Measurements from ENCODE around the gene C2CD4D.
"Not testable (repeated sequence)": the region's sequence is repeated elsewhere in the genome, so short reads cannot be mapped to it uniquely, and the experiment has no call there.

Gene C2CD4D

DNA sequence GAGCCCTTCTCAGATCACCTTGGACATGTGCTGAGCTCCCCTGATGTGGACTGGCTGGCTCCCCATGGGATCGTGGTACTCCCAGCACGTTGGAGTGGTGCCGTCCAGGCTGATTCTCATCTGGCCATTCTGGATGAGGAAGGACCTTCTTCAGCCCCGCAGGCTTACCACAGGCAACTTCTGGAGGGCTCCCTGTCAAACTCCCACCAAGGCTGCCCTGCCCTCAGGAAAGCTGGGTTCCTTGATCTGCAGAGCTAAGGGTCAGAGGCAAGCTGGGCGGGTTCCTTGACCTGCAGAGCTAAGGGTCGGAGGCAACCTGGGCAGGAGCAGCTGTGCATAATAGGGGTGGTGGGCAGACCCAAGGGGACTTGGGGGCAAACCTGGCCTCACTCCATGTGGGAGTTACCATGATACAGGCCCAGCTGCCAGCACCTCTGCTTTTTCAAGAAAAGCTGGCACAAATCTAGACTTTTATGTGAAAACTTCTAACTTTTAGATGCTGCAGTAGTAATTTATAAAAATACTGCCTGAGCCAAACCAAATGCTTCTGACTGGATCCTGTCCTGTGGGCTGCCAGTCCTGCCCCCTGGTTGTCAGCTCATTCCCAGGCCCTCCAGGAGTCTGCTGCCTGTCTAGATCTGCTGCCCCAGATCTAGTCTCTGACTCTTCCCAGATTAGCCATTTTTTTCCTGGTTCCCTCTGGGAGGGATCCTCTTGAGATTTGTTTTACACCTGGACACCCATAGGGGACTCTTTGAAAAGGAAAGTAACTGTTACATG, 19.5 kb upstream of the C2CD4D start:
- DNase-seq (ENCODE audit: extremely low read depth in 1 of 2, low read depth in 1 of 2), result no peak

DNA sequence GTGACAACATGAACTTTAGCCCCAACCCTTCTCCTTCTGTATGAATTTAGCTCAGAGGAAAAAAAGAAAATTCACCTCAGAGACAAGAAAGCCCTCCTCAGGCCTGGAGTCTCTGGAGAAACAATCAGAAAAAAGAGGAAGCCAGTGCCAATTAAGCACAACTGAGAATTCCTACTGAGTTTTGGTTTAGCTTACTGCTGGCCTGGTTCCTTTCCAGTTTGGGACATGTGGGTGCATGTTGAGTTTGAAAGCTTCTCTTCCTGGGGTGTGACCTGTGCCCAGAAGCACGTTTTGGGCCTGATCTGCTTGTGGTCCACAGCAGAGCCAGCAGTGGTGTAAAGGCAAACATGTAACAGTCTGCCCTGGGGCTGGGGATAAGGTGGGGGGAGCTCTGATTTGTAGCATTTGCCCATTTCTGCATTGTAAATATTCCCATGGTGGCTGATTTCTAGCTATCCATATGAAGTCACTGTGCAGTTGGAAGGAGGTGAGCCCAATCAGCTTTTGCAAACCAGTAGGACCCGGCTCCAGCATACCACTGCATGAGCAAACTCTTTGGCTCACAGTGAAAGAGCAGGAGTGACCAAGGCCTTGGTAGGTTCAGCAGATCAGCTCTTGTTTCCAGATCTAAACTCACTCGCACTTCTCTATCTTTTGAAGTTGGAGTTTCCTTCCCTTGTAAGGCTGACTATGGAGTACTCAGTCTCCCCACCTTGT, 18.6 kb upstream of the C2CD4D start:
- DNase-seq (ENCODE audit: extremely low read depth in 1 of 2, low read depth in 1 of 2), result no peak

DNA sequence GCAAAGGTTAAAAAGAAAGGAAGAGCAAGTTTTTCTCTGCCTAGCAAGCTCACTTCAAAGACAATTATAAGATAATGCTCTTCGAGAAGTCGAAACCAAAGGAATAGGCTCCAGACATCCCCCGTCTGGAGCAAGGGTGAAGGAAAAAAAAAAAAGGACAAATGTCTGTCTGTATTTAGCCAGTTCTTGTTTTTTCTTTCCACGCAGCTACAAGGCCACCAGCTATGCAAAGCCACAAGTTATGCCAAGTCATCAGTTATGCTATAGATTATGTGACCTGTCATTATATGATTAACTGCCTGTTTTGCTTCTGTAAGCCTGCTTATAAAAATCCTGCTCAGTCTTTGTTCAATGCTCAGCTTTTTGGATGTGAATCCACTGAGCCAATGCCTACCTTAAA, 16.3 kb upstream of the C2CD4D start:
- no peak for DNase-seq (ENCODE audit: extremely low read depth in 1 of 2, low read depth in 1 of 2)

DNA sequence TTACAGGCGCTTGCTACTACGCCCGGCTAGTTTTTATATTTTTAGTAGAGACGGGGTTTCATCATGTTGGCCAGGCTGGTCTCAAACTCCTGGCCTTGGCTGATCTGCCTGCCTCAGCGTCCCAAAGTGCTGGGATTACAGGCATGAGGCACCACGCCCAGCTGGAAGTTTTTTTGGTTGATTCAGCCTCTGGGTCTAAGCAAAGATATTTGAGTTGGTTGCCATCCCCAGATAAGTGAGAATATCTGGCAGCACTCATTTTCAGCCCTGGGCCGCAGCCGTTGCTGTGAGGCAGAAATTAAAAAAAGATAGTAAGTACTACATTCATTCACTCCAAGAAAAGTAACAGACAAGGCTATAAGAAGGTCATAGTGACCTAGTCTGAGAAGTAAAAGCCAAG, 15.9 kb upstream of the C2CD4D start:
- DNase-seq (ENCODE audit: extremely low read depth in 1 of 2, low read depth in 1 of 2), result not testable (repeated sequence)

DNA sequence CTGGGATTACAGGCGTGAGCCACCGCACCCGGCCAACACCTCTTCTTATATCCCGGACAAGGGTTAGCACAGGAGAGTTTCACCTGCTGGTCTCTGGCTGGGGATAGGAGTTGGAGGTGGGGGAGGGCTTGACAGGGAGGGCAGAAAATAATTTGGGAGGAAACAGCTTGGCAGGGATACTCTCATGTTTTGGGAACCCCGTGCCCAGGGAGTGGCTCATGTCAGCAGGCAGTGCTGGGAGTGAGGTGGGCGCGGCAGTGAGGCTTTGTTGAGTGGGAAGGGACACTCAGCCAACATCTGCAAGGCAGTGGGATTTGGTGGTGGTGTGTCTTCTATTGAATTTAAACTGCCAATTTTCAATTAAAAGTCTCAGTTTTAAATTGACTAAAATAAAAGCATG, 15.0 kb upstream of the C2CD4D start:
- no peak for DNase-seq (ENCODE audit: extremely low read depth in 1 of 2, low read depth in 1 of 2)

DNA sequence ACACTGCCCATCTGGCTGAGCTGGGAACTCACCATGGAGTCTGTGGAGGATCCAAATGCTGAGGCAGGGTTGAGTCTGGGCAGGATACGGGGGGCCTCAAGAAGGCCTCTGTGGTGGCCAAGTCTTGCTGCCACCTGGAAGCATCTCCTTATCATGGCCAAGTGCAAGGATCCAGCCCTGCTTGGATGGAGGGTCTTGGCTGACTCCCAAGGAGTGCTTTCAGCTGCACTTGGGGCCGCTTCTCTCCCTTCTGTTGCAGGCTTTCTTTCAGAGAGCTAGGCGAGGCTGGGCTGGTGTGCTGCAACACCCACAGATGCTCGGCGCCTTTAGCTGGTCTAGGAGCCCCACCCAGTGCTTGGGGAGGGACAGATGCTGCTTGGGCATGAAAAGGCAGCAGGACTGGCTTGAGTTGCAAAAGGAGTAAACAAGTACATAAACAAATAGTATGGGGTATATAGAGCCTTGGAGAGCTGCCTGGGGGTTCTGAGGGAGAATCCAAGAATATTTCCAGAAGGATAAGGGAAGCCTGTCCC, 13.9 kb upstream of the C2CD4D start, which contains the start of gene THEM5:
THEM5 (minus strand) TSS at position 302 of the 533 bp plus-strand sequence; CDS start at position 155, 147 bp downstream.
- no peak for DNase-seq (ENCODE audit: extremely low read depth in 1 of 2, low read depth in 1 of 2)

DNA sequence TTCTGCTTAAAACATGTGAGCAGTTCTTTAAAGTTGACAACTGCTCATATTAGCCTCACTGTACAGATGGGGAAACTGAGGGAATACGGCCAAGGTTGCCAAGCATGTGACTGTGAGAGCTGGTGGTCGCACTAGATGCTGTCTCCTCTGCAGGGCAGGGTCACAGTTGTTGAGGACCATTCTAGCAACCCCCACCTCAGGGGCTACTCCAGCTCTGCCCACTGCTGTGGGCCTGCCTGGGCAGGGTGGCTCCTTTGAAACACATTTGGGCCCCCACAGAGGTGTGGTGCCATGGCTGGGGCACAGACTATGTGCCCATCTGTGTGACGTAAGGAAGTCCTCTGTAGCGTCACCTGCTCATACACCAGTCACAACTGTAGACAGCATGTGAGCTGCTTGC, 13.1 kb upstream of the C2CD4D start:
- no peak for DNase-seq (ENCODE audit: extremely low read depth in 1 of 2, low read depth in 1 of 2)

DNA sequence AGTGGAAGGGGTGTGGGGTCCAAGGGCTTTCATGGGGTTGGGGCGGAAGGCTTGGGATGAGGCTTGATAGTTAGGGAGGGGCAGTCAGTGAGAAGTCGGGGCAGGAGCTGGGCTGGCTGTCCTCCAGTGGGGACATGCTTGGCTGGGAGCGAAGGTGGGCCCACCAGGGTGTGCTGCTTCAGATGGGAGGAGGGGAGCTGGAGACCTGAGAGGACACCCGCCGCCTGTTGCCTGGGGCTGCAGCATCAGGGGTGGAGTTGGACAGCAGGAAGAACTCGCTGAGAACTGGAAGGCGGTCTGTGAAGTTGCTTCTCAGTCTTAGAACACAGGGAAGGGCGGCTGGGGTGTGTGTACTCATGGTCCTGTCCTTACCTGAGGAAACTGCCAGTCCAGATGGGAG, 12.3 kb upstream of the C2CD4D start:
- no peak for DNase-seq (ENCODE audit: extremely low read depth in 1 of 2, low read depth in 1 of 2)

DNA sequence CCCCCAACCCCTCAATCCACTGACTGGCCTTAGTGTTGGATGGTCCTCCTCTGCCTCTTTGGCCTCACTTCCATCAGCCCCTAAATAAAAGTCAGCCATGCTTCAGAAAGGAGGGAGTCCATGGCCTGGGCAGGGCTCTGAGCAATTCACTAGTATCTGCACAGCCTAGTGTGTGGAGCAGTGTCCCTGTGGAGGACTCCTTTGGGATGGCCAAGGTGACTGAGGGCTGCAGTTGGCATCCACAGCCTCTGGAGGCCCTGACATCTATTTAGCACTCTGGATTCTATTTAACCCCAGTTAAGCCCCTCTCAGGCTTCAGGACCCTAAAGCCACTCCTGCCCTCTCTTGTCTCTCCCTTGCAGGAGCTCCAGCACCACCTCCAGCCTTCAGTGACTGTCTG, 10.3 kb upstream of the C2CD4D start:
- no peak for DNase-seq (ENCODE audit: extremely low read depth in 1 of 2, low read depth in 1 of 2)

DNA sequence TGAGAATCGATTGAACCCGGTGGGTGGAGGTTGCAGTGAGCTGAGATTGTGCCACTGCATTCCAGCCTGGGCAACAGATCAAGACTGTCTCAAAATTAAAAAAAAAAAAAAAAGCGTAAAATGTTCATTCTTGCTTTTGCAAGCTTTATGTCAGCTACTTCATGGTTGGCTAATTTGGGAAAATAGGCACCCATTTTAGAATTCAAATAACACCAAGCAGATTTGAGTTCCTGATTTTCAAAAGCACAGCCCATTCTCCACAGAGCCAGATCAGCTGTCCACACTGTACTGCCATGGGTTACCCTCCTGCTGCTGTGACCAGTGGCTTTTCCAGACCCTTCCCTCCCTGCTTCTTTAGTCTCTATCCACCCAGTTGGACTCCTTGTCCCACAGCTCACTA, 9.5 kb upstream of the C2CD4D start:
- no peak for DNase-seq (ENCODE audit: extremely low read depth in 1 of 2, low read depth in 1 of 2)

DNA sequence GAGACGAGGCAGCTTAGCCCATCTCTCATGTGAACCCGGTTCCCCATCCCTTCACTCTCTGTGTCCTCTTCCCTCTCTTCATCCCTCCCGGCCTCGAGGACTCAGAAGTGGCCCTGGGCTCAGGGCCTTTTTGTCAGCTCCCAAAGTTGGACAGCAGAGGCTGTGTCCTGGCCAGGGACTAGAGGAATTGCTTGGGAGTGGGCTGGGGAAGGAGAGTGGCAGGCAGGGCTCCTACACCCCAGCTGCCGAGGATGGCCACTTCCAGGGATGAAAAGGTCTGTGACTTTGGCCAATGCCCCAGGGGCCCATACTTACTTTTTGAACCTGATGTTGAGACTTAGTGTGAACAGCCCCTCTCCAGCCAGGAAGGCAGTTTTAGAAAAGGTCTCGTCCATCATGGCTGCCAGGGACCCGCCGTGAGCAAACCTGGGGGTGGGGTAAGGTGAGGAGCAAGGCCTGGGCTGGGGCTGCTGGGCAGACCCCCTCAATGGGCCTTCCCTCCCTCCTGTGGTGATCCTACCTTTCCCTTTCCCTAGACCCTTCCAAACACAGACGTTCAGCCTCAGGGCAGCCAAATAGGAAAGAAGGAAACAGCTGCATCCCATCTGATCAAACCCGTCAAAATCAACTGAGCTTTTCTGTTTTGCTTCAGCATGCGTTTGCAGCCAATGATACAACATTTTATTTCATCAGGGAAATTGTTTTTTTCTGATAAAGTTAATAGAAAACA, 8.4 kb upstream of the C2CD4D start:
- DNase-seq (ENCODE audit: extremely low read depth in 1 of 2, low read depth in 1 of 2), result no peak

DNA sequence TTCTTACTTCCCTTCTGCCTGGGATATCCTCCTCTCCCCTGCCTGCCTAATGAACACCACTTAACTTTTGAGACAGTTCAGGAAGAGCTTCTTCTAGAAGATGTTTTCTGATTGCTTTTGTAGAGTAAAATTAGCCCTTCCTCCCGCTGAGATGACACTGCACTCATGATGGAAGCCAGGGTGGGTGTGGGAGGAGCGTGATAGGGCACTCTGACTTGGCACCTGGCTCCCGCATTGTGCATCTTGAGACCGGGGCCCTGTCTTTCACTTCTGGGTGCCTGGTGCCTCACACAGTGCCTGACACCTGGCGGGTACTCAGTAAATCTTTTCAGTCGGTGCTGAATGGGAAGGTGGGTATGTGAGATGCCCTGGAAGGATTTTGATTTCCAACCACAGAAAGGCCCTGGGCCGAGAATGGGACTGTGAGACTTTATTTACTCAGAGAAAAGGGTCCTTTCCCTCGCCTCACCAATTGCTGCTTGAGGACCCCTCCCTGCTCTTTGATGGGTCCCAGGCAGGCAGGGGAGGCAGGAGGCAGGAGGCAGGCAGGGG, 7.1 kb upstream of the C2CD4D start:
- no peak for DNase-seq (ENCODE audit: extremely low read depth in 1 of 2, low read depth in 1 of 2)

DNA sequence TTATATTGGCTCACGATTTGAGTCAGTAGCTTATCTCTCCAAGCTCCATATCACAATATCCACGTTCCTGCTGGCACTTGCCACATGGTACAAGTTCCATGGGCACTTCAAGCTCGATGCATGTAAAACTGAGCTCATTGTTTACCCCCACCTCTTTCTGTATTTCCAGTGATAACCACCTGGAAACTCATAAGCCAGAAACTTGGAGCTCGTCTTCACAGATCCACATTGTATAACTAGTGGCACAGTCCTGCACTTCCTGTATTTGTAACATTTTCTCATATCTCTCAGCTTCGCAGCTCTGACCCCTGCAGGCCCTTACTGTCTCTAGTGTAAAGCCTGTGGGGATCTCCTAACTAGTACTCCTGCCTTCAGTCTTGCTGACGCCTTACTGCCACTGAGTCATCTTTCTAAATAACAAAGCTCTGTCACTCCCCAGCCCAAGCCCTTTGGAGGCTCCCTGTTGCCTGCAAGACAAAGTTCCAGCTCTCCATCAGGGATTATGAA, 6.5 kb upstream of the C2CD4D start:
- DNase-seq (ENCODE audit: extremely low read depth in 1 of 2, low read depth in 1 of 2), result no peak

DNA sequence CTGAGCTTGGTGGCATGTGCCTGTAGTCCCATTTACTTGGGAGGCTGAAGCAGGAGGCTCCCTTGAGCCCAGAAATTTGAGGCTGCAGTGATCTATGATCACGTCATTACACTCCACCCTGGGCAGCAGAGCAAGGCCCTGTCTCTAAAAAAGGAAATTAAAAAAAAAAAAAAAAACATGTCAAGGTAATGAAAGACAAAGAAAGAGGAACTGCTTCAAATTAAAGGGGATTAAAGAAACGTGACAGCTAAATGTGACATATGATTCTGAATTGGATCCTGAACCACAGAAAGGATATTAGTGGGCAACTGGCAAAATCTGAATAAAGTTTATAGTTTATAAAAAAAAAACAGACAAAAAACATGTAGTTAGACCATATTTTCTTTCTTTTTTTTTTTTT, 3.8 kb upstream of the C2CD4D start:
- no peak for DNase-seq (ENCODE audit: extremely low read depth in 1 of 2, low read depth in 1 of 2)

DNA sequence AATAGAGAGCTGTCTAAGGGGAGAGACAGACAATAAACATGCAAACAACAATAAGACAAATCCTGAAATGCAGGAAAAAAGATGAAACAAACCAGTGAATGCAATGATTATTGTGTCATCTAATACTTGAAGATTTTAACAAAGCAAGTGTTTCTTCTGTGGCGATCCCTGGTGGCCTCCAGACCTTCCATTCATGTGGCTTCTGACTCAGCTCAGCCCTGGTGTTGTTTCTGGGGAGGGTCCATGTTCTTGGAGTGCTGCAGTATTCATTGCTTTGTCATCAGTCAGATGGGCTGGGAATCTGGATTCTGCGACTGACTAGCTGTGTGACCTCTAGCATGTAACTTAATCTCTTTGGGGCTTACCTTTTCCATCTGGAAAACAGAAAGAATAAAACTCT, 1.5 kb upstream of the C2CD4D start:
- DNase-seq (ENCODE audit: extremely low read depth in 1 of 2, low read depth in 1 of 2), result no peak

DNA sequence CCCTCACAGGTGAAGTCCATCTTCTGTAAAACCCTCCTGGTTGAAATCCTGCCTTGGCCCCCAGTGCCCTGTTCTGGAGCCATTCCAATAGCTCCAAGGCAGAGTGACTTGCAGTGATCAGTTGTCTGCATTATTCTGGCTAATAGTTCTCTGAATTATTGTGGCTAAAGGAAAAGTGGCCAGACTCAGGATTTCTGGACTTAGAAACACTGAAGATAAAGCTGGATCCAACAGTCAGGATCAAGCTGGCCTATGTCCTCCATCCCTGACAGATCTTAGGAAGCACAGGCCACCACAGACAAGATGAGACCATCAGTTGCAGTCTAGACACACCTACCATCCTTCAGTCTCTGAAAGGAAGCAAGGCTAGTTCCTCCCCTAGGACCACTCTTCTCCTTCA, 801 bp upstream of the C2CD4D start:
- no peak for DNase-seq (ENCODE audit: extremely low read depth in 1 of 2, low read depth in 1 of 2)

DNA sequence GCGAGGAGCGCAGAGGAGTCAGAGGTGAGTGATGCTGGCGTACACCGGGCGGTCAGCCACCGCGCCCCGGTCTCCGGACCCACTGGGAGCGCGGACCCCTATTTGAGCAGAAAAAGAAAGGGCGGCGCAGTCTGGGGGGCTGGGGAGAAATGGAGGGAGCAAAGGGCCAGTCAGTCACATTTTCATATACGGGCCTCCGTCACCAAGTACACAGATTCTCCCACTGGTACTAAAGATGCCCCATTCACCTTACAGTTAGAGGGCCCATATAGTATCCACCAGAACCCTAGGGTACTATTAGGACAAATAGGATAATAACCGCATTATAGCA, 573 bp downstream of the C2CD4D start:
- DNase-seq (ENCODE audit: extremely low read depth in 1 of 2, low read depth in 1 of 2), result no peak

DNA sequence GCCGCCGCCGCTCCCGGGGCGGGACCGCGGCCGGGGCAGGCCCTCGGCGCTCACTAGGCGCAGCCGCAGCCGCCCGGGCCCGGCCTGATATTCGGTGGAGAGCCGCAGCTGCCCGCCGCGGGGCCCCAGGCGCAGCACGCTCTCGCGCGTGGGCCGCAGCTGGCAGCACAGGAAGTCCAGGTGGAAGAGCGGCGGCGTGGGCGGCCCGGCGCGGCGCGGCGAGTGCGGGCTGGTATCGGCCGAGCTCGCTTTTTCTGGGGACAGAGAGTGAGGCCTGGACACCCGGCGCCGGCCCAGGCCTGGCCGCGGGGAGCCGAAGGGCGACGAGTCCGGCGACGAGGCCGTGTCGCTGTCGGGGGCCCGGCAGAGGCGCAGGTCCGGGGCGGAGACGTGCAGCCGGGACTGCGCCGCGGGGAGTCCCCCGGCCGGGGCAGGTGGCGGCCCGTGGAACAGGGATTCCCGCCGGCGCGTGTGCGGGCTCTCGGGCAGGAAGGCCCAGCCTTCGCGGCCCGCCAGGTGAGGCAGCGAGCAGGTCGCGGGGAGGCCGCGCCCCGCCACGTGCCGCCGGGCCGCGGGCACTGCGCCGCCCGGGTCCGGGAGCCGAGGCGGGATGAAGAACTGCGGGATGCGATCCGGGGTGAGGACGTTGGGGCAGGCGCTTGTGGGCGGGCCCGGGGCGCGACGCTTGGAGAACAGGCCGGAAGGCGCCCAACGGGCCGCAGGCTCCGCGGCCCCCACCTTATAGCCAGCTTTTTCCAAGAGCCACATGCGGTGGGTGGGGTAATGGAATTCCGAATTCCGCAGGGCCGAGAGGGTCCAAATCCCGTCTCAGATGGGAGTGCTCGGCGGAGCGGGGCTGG, 1.2 kb downstream of the C2CD4D start:
- no peak for DNase-seq (ENCODE audit: extremely low read depth in 1 of 2, low read depth in 1 of 2)

DNA sequence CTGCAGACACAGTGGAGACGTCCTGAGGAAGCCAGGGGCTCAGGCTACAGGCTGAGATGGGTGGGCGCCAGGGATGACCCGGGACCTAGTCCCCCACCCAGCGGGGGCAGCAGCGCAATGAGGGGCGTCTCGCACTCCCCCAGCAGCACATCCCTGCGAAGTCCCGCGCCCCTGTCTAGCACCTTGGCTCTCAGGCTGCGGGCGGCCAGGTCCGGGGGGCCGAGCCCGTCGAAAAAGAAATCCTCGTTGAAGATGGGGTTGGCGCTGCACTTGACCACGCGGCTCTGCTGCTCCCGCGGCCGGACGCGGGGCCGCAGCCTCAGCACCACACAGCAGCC, 1.8 kb downstream of the C2CD4D start:
- no peak for DNase-seq (ENCODE audit: extremely low read depth in 1 of 2, low read depth in 1 of 2)

DNA sequence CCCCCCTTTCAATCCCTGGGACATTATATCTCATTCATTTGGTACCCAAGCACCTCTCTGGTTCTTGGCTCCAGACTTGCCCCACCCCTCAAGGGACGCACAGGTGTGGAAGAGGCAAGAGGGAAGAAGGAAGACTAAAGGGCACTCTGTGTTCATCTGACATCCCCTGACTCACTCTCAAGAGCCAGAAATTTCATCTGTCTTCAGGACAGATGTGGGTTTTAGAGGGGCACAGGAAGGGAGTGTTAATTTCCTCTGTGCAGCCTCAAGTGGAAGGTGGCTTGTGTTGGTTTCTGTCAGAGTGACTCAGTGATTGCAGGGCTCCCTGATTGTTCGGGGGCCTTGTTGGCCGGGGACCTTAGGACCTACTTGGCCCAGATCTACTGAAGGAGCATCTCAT, 2.4 kb downstream of the C2CD4D start:
- DNase-seq (ENCODE audit: extremely low read depth in 1 of 2, low read depth in 1 of 2), result no peak
